IPS-20b (cell line): ENCODE measurements around the gene TNC.

Source experiments
- H3K27ac ChIP-seq: one replicate; pipeline ENCODE4 v1.5.1; 2013; ENCODE audit warnings: low read length
- H3K27me3 ChIP-seq: 2 replicates; pipeline ENCODE4 v1.6.1; 2013; ENCODE audit warnings: mild to moderate bottlenecking, low read length, inconsistent platforms; ENCODE audit not compliant: insufficient read depth
- H3K36me3 ChIP-seq: 2 replicates; pipeline ENCODE4 v1.6.1; 2013; ENCODE audit warnings: low read depth, mild to moderate bottlenecking, inconsistent platforms, low read length, moderate library complexity; ENCODE audit not compliant: insufficient read depth
- H3K4me1 ChIP-seq: 2 replicates; pipeline ENCODE4 v1.6.1; 2013; ENCODE audit warnings: mild to moderate bottlenecking, control low read depth, inconsistent platforms, low read length, moderate library complexity; ENCODE audit not compliant: insufficient read depth
- H3K4me3 ChIP-seq: 2 replicates; pipeline ENCODE4 v1.5.1; 2013; ENCODE audit warnings: mild to moderate bottlenecking, low read length, inconsistent platforms
- H3K9ac ChIP-seq: 2 replicates; pipeline ENCODE4 v1.6.1; 2013; ENCODE audit warnings: low read depth, mild to moderate bottlenecking, inconsistent platforms, low read length, moderate library complexity
- H3K9me3 ChIP-seq: 2 replicates; pipeline ENCODE4 v1.6.1; 2013; ENCODE audit warnings: mild to moderate bottlenecking, low read depth, low read length, inconsistent platforms; ENCODE audit not compliant: insufficient read depth

TNC gene

GRCh38 chr9:114985959-114986501 lies 131.9 kb downstream of the TNC start:
- Histone ChIP-seq H3K27ac (no peak overlapping the region), H3K36me3 (no peaks in the 10 kb centered on the region), H3K9me3 (no peaks in the 10 kb centered on the region), H3K4me1 (no peaks in the 10 kb centered on the region), H3K27me3 (no peaks in the 10 kb centered on the region), H3K4me3 (no peak overlapping the region), H3K9ac (no peak overlapping the region)

- H3K36me3 ChIP-seq, result no peaks in the 10 kb centered on the region
- peaks cover 12% of the 10 kb centered on the region; the same call in 1 of the 2 replicates for H3K27me3 ChIP-seq
- H3K4me1 ChIP-seq, result no peaks in the 10 kb centered on the region
- H3K4me3 ChIP-seq, result no peak overlapping the region
- H3K9ac ChIP-seq, result no peak overlapping the region
- H3K27ac ChIP-seq, result no peak overlapping the region
- H3K9me3 ChIP-seq, result no peaks in the 10 kb centered on the region
Observed at GRCh38 chr9:114981063-114981462, 136.9 kb downstream of the TNC start.

- Histone ChIP-seq H3K27me3 (no peaks in the 10 kb centered on the region), H3K9ac (no peak overlapping the region), H3K4me3 (no peak overlapping the region), H3K36me3 (no peaks in the 10 kb centered on the region), H3K9me3 (no peaks in the 10 kb centered on the region), H3K27ac (no peak overlapping the region), H3K4me1 (peaks cover 3% of the 10 kb centered on the region; the same call in 1 of the 2 replicates)
Observed at GRCh38 chr9:114973216-114973615, 144.7 kb downstream of the TNC start.

GRCh38 chr9:114972510-114973136 lies 145.3 kb downstream of the TNC start:
- no peak overlapping the region for H3K27ac ChIP-seq
- no peaks in the 10 kb centered on the region for H3K9me3 ChIP-seq
- H3K4me1 ChIP-seq, result peaks cover 3% of the 10 kb centered on the region; the same call in 1 of the 2 replicates
- no peaks in the 10 kb centered on the region for H3K36me3 ChIP-seq
- H3K9ac ChIP-seq, result no peak overlapping the region
- no peak overlapping the region for H3K4me3 ChIP-seq
- H3K27me3 ChIP-seq, result no peaks in the 10 kb centered on the region
